Fibroblast of skin of back (primary cell): ENCODE measurements around the gene SEC61B.

Source experiments
- DNase-seq: peaks from one replicate; pipeline ENCODE4 v3.0.0-alpha.2; 2013

Gene SEC61B

DNA sequence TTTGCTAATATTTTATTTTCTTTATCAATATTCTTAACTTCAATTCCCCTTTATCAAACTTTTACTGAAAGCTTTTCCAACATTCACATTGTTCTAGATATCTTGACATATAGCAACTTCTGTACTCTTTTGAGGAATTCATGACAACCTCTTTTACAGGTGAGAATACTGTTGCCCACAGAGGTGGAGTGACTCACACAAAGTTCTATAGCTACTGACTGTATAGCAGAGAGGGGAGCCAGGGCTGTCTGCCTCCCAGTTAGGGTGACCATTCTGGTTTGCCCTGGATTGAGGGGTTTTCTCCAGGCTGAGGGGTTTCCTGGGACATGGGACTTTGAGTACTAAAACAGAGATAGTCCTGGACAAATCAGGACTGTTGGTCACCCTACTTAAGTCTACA lies 16.2 kb downstream of the SEC61B start:
- no peak for DNase-seq

GRCh38 chr9:99239341-99240060 lies 17.4 kb downstream of the SEC61B start:
- DNase-seq: peak; percentile 88

DNA sequence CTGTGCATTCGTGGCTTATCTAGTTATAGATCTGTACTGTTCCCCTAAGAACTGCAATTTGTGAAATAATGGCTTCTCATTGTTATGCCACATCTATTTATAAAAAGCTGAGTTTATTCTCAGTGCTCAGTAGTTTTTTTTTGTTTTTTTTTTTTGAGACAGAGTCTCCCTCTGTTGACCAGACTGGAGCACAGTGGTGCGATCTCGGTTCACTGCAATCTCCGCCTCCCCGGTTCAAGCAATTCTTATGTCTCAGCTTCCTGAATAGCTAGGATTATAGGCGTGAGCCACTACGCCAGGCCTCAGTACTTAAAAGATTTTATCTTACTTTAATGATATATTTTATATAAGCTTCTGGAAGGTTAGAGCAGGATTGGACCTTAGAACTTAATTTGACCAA lies 19.0 kb downstream of the SEC61B start:
- peak; percentile 12 for DNase-seq

- no peak for DNase-seq
These were observed 22.5 kb downstream of the SEC61B start for GRCh38 chr9:99244344-99245260.

GRCh38 chr9:99249619-99250018 lies 27.5 kb downstream of the SEC61B start:
- peak; percentile 51 for DNase-seq

DNA sequence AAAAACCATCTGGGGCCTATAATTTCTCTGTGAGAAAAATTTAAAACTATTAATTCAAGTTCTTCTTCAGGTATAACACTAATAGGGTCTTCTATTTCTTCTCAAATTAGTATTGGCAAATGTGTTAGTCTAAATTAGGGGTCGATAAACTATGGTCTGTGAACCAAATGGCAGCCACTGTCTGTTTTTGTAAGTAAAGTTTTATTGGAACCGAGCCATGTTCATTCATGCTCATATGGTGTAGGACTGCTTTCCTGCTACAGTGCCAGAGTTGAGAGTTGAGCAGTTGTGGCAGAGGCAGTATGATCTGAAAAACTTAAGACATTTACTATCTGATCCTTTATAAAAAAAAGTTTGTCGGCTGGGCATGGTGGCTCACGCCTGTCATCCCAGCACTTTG lies 29.1 kb downstream of the SEC61B start:
- no peak for DNase-seq

- DNase-seq: no peak
These were observed 31.1 kb downstream of the SEC61B start for GRCh38 chr9:99253134-99253533.

- no peak for DNase-seq
These were observed 31.8 kb downstream of the SEC61B start for GRCh38 chr9:99253772-99254431.

DNA sequence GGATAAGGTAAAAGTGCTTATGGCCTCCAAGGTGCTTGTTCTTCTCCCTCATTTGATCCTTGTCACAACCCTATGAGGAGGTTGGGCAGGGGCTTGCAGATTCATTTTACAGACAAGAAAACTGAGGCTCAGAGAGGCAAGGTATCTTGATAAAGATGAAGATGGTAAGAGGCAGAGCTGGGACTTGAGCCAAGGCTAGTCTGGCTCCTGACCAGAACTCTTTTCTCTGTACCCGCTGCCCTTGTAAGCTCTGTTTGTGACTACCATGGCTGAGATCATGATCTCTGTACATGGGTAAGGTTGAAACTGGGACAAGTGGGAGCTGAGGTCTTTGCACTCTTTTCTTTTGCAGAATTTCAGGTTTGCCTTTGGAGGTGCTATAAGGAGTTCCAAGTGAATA lies 33.6 kb downstream of the SEC61B start:
- no peak for DNase-seq

DNA sequence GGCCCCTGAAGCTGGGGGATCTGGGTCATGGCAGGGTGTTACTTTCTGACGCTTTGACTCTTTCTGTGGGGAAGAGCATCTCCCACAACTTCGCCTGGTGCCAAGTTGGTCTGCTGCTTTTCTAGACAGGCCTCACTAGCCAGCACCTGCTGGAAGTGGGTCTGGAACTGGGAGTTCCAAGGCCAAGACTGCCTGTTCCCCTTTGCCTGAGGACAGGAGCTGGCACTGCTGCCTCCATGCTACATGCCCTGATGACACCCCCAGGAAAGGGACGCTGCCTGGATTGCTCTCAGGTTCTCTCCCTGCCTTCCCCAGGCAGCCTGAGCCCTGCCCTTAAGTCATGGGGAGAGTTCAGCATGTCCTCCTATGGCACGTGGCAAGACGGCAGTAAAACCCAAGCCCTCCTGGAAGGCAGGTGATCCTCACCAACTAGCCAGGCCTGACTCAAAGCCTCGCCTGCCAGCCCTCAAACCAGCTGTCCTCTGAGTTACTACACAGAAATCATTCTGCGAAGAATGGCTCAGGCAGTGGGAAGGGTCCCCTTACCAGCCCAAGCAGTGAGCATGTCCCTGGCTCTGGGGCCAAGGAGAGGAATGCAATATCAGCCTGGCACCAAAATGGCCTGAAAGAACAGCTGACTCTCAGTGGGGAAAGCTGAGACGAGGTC lies 35.8 kb downstream of the SEC61B start:
- no peak for DNase-seq

DNA sequence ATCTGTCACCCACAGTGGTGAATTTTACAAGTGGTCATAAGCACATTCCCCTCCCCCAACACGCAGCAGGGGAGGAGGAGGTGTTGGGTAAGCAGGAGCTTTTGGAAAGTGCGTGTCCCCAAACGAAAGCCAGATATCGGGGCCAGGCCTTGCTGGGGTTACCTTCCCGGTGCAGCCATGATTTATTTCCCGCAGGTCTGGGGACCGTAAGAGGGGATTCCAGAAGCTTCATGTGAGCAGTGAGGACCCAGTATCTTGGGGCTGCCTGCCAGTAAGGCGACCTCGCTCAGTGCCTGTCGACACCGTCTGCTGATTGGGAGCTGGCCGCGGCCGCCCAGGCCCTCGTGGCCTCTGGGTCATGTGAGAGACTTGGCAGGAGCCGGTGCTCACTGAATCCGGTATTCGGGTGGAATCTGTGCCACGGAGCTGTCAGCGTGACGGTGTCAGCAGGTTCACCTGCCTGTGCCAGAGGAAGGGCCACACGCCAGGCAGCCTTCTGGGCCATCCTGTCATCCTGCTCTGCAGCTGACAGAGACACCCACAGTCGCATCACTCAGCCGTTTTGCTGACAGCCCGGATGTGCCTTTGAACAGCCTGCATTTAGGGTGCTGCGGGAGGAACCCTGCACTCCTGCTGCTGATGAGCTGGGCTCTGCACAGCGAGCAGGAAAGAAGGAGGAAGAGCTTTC lies 37.3 kb downstream of the SEC61B start:
- DNase-seq: peak; percentile 17

- no peak for DNase-seq
These were observed 39.8 kb downstream of the SEC61B start for GRCh38 chr9:99261923-99262322.

DNA sequence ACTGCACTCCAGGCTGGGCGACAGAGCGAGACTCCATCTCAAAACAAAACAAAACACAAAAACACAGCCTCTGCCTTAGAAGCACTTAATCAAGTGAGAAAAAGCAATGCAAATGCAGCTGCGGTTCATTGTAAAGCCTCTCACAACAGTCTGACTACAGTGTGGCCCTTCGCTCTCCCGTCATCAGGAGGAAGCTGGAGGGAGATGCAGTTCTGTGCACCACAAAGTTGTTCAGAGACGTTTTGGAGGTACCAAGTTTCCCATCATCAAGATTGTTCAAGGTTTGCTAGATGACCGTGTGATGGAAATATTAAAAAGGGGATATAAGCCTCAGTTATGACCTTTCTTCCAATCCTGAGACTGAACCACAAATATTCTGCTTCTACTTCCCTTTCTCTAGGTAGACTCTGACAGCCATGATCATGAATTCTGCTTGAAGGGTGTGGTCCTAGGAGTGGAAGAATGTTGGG lies 40.9 kb downstream of the SEC61B start:
- no peak for DNase-seq

DNA sequence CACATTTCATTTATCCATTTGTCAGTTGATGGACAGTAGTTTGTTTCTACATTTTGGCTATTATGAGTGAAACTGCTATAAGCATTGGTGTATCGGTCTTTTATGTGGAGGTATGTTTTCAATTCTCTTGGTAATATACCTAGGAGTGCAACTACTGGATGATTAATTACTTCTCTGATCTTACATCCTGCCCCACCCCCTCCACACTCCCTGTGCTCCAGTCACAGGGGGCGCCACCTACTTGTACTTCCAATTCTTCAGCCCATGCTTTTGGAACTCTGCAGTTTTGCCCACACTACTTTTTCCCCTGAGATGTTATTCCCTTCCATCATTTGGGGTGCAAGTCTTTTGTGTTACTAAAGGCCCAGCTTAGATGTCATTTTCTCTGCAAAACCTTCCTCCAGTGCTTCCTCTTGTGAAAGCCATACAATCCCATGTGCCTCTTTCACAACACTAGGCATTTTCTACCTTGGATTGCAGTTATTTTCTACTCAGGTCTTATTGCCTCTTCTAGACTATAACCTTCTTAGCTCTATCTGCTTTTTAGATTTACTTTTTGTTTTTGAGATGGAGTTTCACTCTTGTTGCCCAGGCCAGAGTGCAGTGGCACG lies 42.1 kb downstream of the SEC61B start:
- DNase-seq: peak; percentile 15

- no peak for DNase-seq
These were observed 43.6 kb downstream of the SEC61B start for GRCh38 chr9:99265691-99266090.

GRCh38 chr9:99266255-99267023 lies 44.4 kb downstream of the SEC61B start:
- peak; percentile 64 for DNase-seq

DNA sequence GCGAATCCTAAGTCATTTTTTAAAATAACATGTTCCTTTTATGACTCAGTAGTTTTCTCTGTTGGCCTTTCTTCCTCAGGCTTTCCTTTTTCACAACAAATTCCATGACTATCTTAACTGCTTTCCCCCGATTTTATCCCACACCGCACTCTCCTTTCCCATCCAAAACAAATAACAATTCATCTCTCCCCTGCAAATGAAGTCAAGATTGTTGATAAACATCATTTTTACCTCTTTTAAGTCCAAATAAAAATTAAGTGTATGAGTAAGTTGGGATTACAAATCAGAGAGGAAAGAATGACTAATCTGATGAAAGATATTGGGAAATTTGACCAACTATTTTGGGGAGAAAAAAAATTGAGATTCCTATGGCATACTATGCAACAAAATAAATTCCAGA lies 47.3 kb downstream of the SEC61B start:
- DNase-seq: peak; percentile 84

GRCh38 chr9:99270491-99270890 lies 48.4 kb downstream of the SEC61B start:
- no peak for DNase-seq

DNA sequence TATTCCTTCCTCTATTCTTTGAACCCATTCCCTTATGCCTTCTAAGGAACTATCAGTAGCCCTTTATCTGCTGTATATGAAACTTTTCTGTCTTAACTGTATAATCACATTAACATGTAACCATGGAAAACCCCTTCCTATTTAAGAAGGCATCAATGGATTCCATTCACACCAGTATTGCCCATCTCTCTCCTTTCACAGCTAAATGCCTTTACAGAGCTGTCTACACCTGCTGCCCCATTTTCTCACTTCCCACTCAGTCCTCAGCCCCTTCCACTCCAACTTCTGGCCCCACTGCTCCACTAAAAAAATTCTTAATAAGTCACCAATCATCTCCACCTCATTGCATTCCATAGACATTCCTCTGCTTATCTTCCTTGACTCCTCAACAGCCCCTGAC lies 50.8 kb downstream of the SEC61B start:
- no peak for DNase-seq

GRCh38 chr9:99274016-99274415 lies 51.9 kb downstream of the SEC61B start:
- DNase-seq: no peak

DNA sequence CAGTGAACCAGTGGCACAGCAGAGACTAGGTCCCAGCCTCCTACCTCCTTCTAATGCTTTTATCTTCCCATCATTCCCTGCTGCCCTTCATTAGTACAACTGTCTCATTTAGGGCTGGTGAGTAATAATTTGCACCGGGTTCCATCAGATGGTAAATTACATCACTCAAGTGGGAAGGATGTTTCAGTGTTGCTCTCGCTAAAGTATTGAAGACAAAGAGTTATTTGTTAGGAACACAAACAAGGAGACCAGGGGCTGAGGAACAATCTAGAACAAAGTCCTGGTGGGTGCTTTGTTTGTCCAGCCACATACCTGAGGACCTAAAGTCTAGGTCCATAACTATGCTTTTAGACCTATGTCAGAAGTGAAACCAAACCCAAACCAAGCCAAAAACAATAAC lies 52.4 kb downstream of the SEC61B start:
- no peak for DNase-seq
